Neural progenitor cell (in vitro differentiated cells): ENCODE results near the gene FAM120C. TPM values are rescaled to one million over a fixed set of nuclear protein-coding genes. Genes with fewer than 3 reads are reported as not detected.

ENCODE experiments used
- DNase-seq: peaks from one replicate; pipeline ENCODE4 v3.0.0-alpha.2; 2016; ENCODE audit warnings: low spot score
- H2AFZ ChIP-seq: fragments of 200-600 bp; sonication (generic); replicated peaks from 2 replicates; pipeline ENCODE4 v1.6.1; 2016; ENCODE audit warnings: antibody characterized with exemption
- H3F3A ChIP-seq: fragments of 200-600 bp; sonication (generic); 2 replicates; pipeline ENCODE4 v1.6.1; 2016; ENCODE audit warnings: antibody characterized with exemption, low read depth
- H3K27ac ChIP-seq: fragments of 200-600 bp; sonication (generic); 2 replicates; pipeline ENCODE4 v1.5.1; 2016; ENCODE audit warnings: mild to moderate bottlenecking
- H3K27me3 ChIP-seq: fragments of 200-600 bp; sonication (generic); 2 replicates; pipeline ENCODE4 v1.6.1; 2016; ENCODE audit warnings: mild to moderate bottlenecking, moderate library complexity
- H3K36me3 ChIP-seq: fragments of 200-600 bp; sonication (generic); 2 replicates; pipeline ENCODE4 v1.5.1; 2016
- H3K4me1 ChIP-seq: fragments of 200-600 bp; sonication (generic); 2 replicates; pipeline ENCODE4 v1.6.1; 2016; ENCODE audit warnings: mixed run types
- H3K4me2 ChIP-seq: fragments of 200-600 bp; sonication (generic); 2 replicates; pipeline ENCODE4 v1.6.1; 2016
- H3K4me3 ChIP-seq: fragments of 200-600 bp; sonication (generic); 2 replicates; pipeline ENCODE4 v1.5.1; 2016
- H3K79me2 ChIP-seq: fragments of 200-600 bp; sonication (generic); 2 replicates; pipeline ENCODE4 v1.6.1; 2016; ENCODE audit warnings: low read depth
- H3K9ac ChIP-seq: fragments of 200-600 bp; sonication (generic); 2 replicates; pipeline ENCODE4 v1.6.1; 2016
- H3K9me3 ChIP-seq: fragments of 200-600 bp; sonication (generic); 2 replicates; pipeline ENCODE4 v1.5.1; 2016; ENCODE audit warnings: low read depth
- H4K20me1 ChIP-seq: fragments of 200-600 bp; sonication (generic); 2 replicates; pipeline ENCODE4 v1.6.1; 2016; ENCODE audit warnings: low read depth
- H3K27ac Mint-ChIP-seq: 3 replicates; pipeline ENCODE4 v1.8.0; 2021; ENCODE audit warnings: mixed read lengths
- H3K27me3 Mint-ChIP-seq: 2 replicates; pipeline ENCODE4 v1.8.0; 2022; ENCODE audit warnings: low read depth, mild to moderate bottlenecking, inconsistent platforms, moderate library complexity, mixed read lengths; ENCODE audit not compliant: insufficient read depth
- H3K36me3 Mint-ChIP-seq: 3 replicates; pipeline ENCODE4 v1.8.0; 2021; ENCODE audit warnings: mixed read lengths
- H3K4me1 Mint-ChIP-seq: 3 replicates; pipeline ENCODE4 v1.8.0; 2021; ENCODE audit warnings: mixed read lengths
- H3K4me3 Mint-ChIP-seq: 3 replicates; pipeline ENCODE4 v1.8.0; 2021; ENCODE audit warnings: mild to moderate bottlenecking, moderate library complexity, mixed read lengths
- H3K9me3 Mint-ChIP-seq: 3 replicates; pipeline ENCODE4 v1.8.0; 2020; ENCODE audit warnings: mixed read lengths
- EZH2 ChIP-seq: fragments of 200-600 bp; sonication (generic); IDR thresholded peaks from 2 replicates; pipeline ENCODE4 v1.6.1; 2017; ENCODE audit warnings: antibody characterized with exemption, mild to moderate bottlenecking, moderate library complexity
- EZH2phosphoT487 ChIP-seq: fragments of 200-600 bp; sonication (generic); IDR thresholded peaks from 2 replicates; pipeline ENCODE4 v1.6.1; 2017; ENCODE audit warnings: antibody characterized with exemption
- total RNA-seq: library from RNA; depleted of rRNA; stranded (reverse); fragments of >200 nt; gene quantifications from 2 replicates; pipeline ENCODE4 v1.2.3, GENCODE V29; 2015; ENCODE audit warnings: low replicate concordance
- TF ChIP-seq, protein P1 (sequence below): fragments of 200-600 bp; sonication (generic); IDR thresholded peaks from 2 replicates; pipeline ENCODE4 v1.5.1; 2017; ENCODE audit warnings: antibody characterized with exemption, mild to moderate bottlenecking

The FAM120C gene
- total RNA-seq, 1 donor from 2014 or later = 5.1 TPM

DNA sequence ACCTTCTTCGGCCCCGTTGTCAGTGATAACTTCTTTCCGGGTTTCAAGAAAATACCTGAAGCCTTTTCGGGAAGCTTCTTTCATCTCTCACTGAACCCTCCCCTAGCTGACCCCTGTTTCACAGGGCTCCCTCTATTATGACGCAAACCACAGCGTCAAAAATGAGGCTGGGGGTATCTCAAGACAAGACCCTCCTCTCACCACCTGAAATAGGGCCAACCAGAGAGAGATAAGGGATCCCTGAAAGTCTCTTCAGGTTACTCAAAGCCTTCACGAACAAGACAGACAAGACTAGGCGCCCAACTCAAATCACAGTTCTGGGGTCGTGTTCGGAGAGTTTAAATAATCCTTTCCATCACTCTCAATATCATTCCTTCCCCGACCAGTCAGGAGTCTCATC, 140.0 kb downstream of the FAM120C start:
- peaks cover 7% of the 10 kb centered on the region for H3K79me2 ChIP-seq
- TF ChIP-seq EZH2 (no peak), EZH2phosphoT487 (no peak)
- TF ChIP-seq, protein P1, sequence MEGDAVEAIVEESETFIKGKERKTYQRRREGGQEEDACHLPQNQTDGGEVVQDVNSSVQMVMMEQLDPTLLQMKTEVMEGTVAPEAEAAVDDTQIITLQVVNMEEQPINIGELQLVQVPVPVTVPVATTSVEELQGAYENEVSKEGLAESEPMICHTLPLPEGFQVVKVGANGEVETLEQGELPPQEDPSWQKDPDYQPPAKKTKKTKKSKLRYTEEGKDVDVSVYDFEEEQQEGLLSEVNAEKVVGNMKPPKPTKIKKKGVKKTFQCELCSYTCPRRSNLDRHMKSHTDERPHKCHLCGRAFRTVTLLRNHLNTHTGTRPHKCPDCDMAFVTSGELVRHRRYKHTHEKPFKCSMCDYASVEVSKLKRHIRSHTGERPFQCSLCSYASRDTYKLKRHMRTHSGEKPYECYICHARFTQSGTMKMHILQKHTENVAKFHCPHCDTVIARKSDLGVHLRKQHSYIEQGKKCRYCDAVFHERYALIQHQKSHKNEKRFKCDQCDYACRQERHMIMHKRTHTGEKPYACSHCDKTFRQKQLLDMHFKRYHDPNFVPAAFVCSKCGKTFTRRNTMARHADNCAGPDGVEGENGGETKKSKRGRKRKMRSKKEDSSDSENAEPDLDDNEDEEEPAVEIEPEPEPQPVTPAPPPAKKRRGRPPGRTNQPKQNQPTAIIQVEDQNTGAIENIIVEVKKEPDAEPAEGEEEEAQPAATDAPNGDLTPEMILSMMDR = no peak
- Mint-ChIP-seq H3K36me3 (no peaks in the 10 kb centered on the region), H3K9me3 (peaks cover 9% of the 10 kb centered on the region), H3K27me3 (peaks cover 3% of the 10 kb centered on the region), H3K27ac (peak overlapping the region; percentile 88), H3K4me1 (peaks cover 10% of the 10 kb centered on the region), H3K4me3 (peak overlapping the region; percentile 96)
- H3K27me3 ChIP-seq = no peaks in the 10 kb centered on the region
- no peak for DNase-seq
- H4K20me1 ChIP-seq = no peaks in the 10 kb centered on the region
- peaks cover 15% of the 10 kb centered on the region for H3F3A ChIP-seq
- peak overlapping the region; percentile 85 for H3K9ac ChIP-seq
- no peaks in the 10 kb centered on the region for H3K9me3 ChIP-seq
- H3K27ac ChIP-seq = no peak overlapping the region
- peak overlapping the region; percentile 61 for H3K4me3 ChIP-seq
- peak overlapping the region; percentile 86 for H3K4me2 ChIP-seq
- H3K4me1 ChIP-seq = peaks cover 8% of the 10 kb centered on the region
- no peaks in the 10 kb centered on the region for H3K36me3 ChIP-seq
- peak overlapping the region; percentile 46 for H2AFZ ChIP-seq

DNA sequence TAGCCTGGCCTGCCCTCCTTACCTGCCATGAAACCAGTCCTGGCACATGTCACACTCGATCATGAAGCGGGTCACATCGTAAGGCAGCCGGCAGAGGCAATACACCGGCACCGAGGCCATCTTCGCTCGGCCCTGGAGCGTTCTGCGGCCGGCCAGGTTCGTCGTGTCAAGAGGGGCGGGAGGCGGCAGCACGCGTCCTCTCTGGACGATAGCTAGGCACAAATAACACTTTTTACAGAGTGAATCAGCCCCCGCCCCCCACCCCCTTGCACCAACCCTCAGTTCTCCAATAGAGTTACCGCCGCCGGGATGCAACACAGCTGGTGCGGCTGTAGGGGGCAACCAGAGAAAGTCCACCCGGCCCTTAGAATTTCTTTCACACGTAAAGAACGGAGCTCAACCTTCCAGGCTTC, 140.4 kb downstream of the FAM120C start:
- Mint-ChIP-seq H3K27me3 (peaks cover 2% of the 10 kb centered on the region), H3K9me3 (peaks cover 9% of the 10 kb centered on the region), H3K36me3 (no peaks in the 10 kb centered on the region), H3K4me3 (peak overlapping the region; percentile 96), H3K4me1 (peaks cover 9% of the 10 kb centered on the region), H3K27ac (no peak overlapping the region)
- Histone ChIP-seq H3K9ac (no peak overlapping the region), H3K79me2 (peaks cover 7% of the 10 kb centered on the region), H4K20me1 (no peaks in the 10 kb centered on the region), H3K4me1 (peaks cover 8% of the 10 kb centered on the region), H3K4me3 (peak overlapping the region; percentile 61), H3K36me3 (no peaks in the 10 kb centered on the region), H3K9me3 (no peaks in the 10 kb centered on the region), H3K27ac (no peak overlapping the region), H3F3A (peaks cover 15% of the 10 kb centered on the region), H2AFZ (no peak overlapping the region), H3K27me3 (no peaks in the 10 kb centered on the region), H3K4me2 (peak overlapping the region; percentile 86)
- DNase-seq = peak; percentile 81
- TF ChIP-seq, protein P1 = peak; percentile 38
- no peak for TF ChIP-seq EZH2
- TF ChIP-seq EZH2phosphoT487 = no peak

DNA sequence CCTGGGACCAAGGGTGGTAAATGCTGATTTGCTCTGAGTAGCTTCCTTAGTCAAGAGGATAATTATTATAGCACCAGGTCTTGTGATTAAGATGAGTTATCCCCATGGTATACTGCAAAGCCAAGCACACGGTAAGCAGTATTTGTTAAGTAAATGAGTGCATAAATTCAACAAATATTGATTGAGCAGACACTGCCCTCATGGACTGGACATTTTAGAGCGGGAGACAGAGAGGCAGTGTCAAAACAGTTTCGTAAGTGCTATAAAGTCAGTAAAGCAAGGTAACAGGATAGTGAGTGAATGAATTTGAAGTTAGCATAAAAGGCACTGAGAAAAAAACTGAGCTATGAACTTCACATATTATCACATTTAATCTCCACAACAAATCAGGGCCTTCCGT, 152.7 kb downstream of the FAM120C start:
- Histone ChIP-seq H3K27me3 (no peaks in the 10 kb centered on the region), H3K9ac (no peak overlapping the region), H3K4me3 (no peak overlapping the region), H3K27ac (no peak overlapping the region), H3K4me1 (no peaks in the 10 kb centered on the region), H2AFZ (no peak overlapping the region), H3F3A (no peaks in the 10 kb centered on the region), H3K36me3 (no peaks in the 10 kb centered on the region), H3K9me3 (no peaks in the 10 kb centered on the region), H3K4me2 (no peak overlapping the region), H4K20me1 (no peaks in the 10 kb centered on the region), H3K79me2 (no peaks in the 10 kb centered on the region)
- H3K4me1 Mint-ChIP-seq = no peaks in the 10 kb centered on the region
- DNase-seq = no peak
- no peak overlapping the region for H3K27ac Mint-ChIP-seq
- H3K36me3 Mint-ChIP-seq = peaks cover 17% of the 10 kb centered on the region
- H3K4me3 Mint-ChIP-seq = no peak overlapping the region
- H3K27me3 Mint-ChIP-seq = peaks cover 2% of the 10 kb centered on the region
- peaks cover 2% of the 10 kb centered on the region for H3K9me3 Mint-ChIP-seq
- TF ChIP-seq, protein P1 = no peak
- TF ChIP-seq EZH2 (no peak), EZH2phosphoT487 (no peak)
